Transverse colon (tissue), 4 donors: ENCODE results near the gene GALNT2.

ENCODE experiments used
- CTCF ChIP-seq, 5 experiments: fragments of 200-600 bp in 3 of 5; fragments of 450-650 bp in 2 of 5; sonication (generic) in 3 of 5; IDR thresholded peaks; 1 replicate in 2 of 5; 2 replicates in 3 of 5; pipeline ENCODE4 v1.5.1; 2016 to 2017; ENCODE audit warnings: antibody characterized with exemption in 5 of 5, inconsistent platforms in 3 of 5, mild to moderate bottlenecking in 2 of 5, moderate library complexity in 1 of 5
- POLR2AphosphoS5 ChIP-seq, 3 donors: sonication (generic); formaldehyde crosslinking; IDR thresholded peaks; one replicate each; pipeline ENCODE4 v1.6.1; 2016; ENCODE audit warnings: antibody characterized with exemption in 3 of 3

DNA sequence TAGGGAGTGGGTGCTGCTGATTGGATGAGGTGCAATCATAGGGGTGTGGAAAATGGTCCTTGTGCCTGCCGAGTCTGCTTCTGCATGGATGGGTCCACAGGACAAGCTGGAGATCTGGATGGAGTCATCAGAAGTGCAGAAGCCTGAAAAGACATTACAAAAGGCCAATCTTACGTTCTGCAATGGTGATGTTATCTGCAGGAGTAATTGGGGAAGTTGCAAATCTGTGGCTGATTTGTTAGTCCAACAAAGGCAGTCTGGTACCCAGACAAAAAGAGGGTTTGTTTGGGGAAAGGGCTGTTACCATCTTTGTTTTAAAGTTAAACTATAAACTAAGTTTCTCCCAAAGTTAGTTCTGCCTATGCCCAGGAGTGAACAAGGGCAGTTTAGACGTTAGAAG lies 192.6 kb downstream of the GALNT2 start:
- TF ChIP-seq POLR2AphosphoS5 (IDR thresholded peaks at IDR 0.05) (no peak), CTCF (IDR thresholded peaks at IDR 0.05) (no peak)
